Body of pancreas (tissue), 4 donors: ENCODE data around the gene HMGN3.

Experiments used
- POLR2A ChIP-seq, 3 donors: fragments of 450-650 bp; IDR thresholded peaks; one replicate each; pipeline ENCODE4 v1.6.1; 2016; ENCODE audit warnings: antibody characterized with exemption in 3 of 3, mild to moderate bottlenecking in 2 of 3
- TF ChIP-seq, protein P1 (sequence below), 7 experiments: fragments of 450-650 bp in 4 of 7; fragments of 200-600 bp in 3 of 7; sonication (generic) in 3 of 7; IDR thresholded peaks; one replicate each; pipeline ENCODE4 v1.5.1; 2016 to 2019; ENCODE audit warnings: antibody characterized with exemption in 7 of 7

DNA sequence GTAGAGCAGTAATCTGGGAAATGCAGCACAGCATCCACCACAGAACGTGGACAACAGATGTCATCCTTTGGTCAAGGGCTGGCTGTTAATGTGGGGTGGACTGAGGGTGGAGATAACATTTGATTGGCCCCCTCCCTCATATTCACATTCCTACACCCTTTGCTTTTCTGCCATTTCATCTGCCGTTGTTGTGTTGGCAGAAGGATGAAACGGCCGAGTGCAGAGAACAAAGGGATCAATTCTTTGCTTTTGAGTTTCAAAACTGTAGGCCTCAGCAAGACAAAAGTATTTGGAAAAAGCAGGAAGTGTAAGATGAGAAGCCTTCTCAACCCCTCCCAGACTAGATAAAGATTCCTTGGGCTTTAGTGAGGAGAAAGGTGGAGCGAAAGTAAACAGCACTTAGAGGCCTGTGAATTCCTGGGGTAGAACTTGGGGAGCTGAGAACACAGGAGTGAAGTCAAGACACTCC lies 82.2 kb downstream of the HMGN3 start:
- TF ChIP-seq, protein P1, sequence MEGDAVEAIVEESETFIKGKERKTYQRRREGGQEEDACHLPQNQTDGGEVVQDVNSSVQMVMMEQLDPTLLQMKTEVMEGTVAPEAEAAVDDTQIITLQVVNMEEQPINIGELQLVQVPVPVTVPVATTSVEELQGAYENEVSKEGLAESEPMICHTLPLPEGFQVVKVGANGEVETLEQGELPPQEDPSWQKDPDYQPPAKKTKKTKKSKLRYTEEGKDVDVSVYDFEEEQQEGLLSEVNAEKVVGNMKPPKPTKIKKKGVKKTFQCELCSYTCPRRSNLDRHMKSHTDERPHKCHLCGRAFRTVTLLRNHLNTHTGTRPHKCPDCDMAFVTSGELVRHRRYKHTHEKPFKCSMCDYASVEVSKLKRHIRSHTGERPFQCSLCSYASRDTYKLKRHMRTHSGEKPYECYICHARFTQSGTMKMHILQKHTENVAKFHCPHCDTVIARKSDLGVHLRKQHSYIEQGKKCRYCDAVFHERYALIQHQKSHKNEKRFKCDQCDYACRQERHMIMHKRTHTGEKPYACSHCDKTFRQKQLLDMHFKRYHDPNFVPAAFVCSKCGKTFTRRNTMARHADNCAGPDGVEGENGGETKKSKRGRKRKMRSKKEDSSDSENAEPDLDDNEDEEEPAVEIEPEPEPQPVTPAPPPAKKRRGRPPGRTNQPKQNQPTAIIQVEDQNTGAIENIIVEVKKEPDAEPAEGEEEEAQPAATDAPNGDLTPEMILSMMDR (IDR thresholded peaks at IDR 0.05), result no peak
- TF ChIP-seq POLR2A (IDR thresholded peaks at IDR 0.05), result no peak
